ENCODE results near the gene PLTP.
"Not testable (repeated sequence)": the region's sequence is repeated elsewhere in the genome, so short reads cannot be mapped to it uniquely, and the experiment has no call there.

Gene PLTP

GRCh38 chr20:45896641-45897161 is 15.3 kb downstream of the PLTP start:
- no peak for DNase-seq

GRCh38 chr20:45894797-45895196 is 17.2 kb downstream of the PLTP start:
- no peak for DNase-seq

- no peak for DNase-seq
Observed at GRCh38 chr20:45893831-45894230, 18.1 kb downstream of the PLTP start.

GRCh38 chr20:45892828-45893500 is 19.0 kb downstream of the PLTP start:
- no peak for DNase-seq

- no peak for DNase-seq
Observed at GRCh38 chr20:45892049-45892825, 19.7 kb downstream of the PLTP start.

- peak; percentile 79 for DNase-seq
Observed at GRCh38 chr20:45890985-45891983, 20.7 kb downstream of the PLTP start, which contains the start of the genes CTSA and NEURL2. Gene CTSA (plus strand): TSS chr20:45891335. CDS start chr20:45891569, 234 bp downstream. Gene NEURL2 (minus strand): TSS chr20:45891208. CDS start chr20:45890991, 217 bp downstream.

- DNase-seq = no peak
Observed at GRCh38 chr20:45890077-45890984, 21.6 kb downstream of the PLTP start.

- no peak for DNase-seq
Observed at GRCh38 chr20:45888681-45889080, 23.3 kb downstream of the PLTP start.

- no peak for DNase-seq
Observed at GRCh38 chr20:45887346-45887715, 24.6 kb downstream of the PLTP start, which contains the start of gene SPATA25. Gene SPATA25 (minus strand): TSS chr20:45887622. CDS start chr20:45887590, 32 bp downstream.

- no peak for DNase-seq
Observed at GRCh38 chr20:45886590-45887345, 25.2 kb downstream of the PLTP start.

- no peak for DNase-seq
Observed at GRCh38 chr20:45883100-45883469, 28.9 kb downstream of the PLTP start.

- no peak for DNase-seq
Observed at GRCh38 chr20:45882469-45883099, 29.4 kb downstream of the PLTP start.

- DNase-seq = peak; percentile 97
Observed at GRCh38 chr20:45880988-45881788, 30.8 kb downstream of the PLTP start, which contains the start of gene ZSWIM1. Gene ZSWIM1 (plus strand): TSS chr20:45881227. CDS start chr20:45882593, 1,366 bp downstream.

- no peak for DNase-seq
Observed at GRCh38 chr20:45878076-45878761, 33.7 kb downstream of the PLTP start.

GRCh38 chr20:45874576-45874975 is 37.4 kb downstream of the PLTP start:
- DNase-seq = no peak

- DNase-seq = not testable (repeated sequence)
Observed at GRCh38 chr20:45874104-45874481, 37.9 kb downstream of the PLTP start.

- no peak for DNase-seq
Observed at GRCh38 chr20:45873409-45874103, 38.4 kb downstream of the PLTP start.

GRCh38 chr20:45872626-45873025 is 39.3 kb downstream of the PLTP start:
- no peak for DNase-seq
